Erythroblast (primary cell): ENCODE data around the gene ACTR2.
A peak's percentile ranks its signal among the peaks of the same experiment; 100 is the strongest.

Experiments used
- GATA1 ChIP-seq: IDR thresholded peaks from 2 replicates; pipeline ENCODE4 v1.6.1; 2011; ENCODE audit warnings: low read depth, mild to moderate bottlenecking, control low read depth, low read length, moderate library complexity
- POLR2A ChIP-seq: IDR thresholded peaks from 2 replicates; pipeline ENCODE4 v1.6.1; 2011; ENCODE audit warnings: mild to moderate bottlenecking, low read length

DNA sequence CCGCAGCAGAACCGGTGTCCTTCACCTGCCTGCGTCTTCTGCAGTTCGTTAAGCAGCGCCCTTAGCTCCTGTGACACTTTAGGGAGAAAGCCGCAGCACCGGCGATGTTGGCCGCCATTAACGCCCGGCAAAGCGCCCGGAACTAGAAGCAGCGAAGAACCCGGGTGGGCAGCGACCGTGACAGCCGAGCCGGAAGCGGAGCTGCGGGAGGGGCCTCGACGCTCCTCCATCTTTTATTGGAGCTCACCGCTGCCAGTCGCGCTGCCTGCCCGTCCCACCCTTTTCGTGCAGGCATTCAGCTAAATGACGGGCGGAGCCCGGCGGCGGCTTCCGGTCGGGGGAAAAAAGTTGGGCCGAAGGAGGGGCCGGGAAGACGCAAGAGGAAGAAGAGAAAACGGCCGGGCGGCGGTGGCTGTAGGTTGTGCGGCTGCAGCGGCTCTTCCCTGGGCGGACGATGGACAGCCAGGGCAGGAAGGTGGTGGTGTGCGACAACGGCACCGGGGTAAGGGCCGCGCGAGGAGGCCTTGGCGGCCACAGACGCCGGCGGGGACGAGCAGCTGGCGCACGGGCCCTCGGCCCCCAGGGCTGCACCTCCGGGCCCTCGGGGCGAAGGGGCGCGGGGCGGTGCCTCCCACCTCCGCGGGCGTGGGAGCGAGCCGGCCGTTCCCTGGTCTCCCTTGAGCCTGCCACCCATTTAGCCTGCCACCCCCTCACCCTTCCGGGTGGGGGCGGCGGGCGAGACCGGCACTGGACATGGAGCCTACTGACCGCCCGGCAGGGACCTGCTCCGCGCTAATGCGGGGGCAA, at the start of gene ACTR2:
- peak; percentile 93 for TF ChIP-seq POLR2A
- TF ChIP-seq GATA1 = no peak
